Chondrocyte (in vitro differentiated cells): ENCODE data around the gene FOXP1. TPM values are rescaled to one million over a fixed set of nuclear protein-coding genes. Genes with fewer than 3 reads are reported as not detected.

Experiments used
- DNase-seq: peaks from one replicate; pipeline ENCODE4 v3.0.0; 2021; ENCODE audit warnings: mixed read lengths, low spot score
- H3K27ac Mint-ChIP-seq: one replicate; pipeline ENCODE4 v1.8.0; 2021; ENCODE audit warnings: mild to moderate bottlenecking, moderate library complexity, mixed read lengths; ENCODE audit not compliant: unreplicated experiment
- H3K27me3 Mint-ChIP-seq: 2 replicates; pipeline ENCODE4 v1.8.0; 2021; ENCODE audit warnings: low read depth, mixed read lengths
- H3K36me3 Mint-ChIP-seq: 2 replicates; pipeline ENCODE4 v1.8.0; 2021; ENCODE audit warnings: low read depth, mixed read lengths
- H3K4me1 Mint-ChIP-seq: 2 replicates; pipeline ENCODE4 v1.8.0; 2021; ENCODE audit warnings: low read depth, mild to moderate bottlenecking, mixed read lengths
- H3K4me3 Mint-ChIP-seq: one replicate; pipeline ENCODE4 v1.8.0; 2021; ENCODE audit warnings: mild to moderate bottlenecking, moderate library complexity, mixed read lengths; ENCODE audit not compliant: unreplicated experiment
- H3K9me3 Mint-ChIP-seq: 2 replicates; pipeline ENCODE4 v1.8.0; 2021; ENCODE audit warnings: low read depth, mixed read lengths
- total RNA-seq: library from RNA; stranded (reverse); gene quantifications from 3 replicates; pipeline ENCODE4 v1.2.1, GENCODE V29; 2021
- TF ChIP-seq, protein P1 (sequence below): fragments of 200-600 bp; sonication (generic); IDR thresholded peaks from 2 replicates; pipeline ENCODE4 v1.5.0; 2021; ENCODE audit warnings: antibody characterized with exemption, mild to moderate bottlenecking, moderate library complexity

The FOXP1 gene
- total RNA-seq, 1 donor from 2014 or later = 206 TPM

DNA sequence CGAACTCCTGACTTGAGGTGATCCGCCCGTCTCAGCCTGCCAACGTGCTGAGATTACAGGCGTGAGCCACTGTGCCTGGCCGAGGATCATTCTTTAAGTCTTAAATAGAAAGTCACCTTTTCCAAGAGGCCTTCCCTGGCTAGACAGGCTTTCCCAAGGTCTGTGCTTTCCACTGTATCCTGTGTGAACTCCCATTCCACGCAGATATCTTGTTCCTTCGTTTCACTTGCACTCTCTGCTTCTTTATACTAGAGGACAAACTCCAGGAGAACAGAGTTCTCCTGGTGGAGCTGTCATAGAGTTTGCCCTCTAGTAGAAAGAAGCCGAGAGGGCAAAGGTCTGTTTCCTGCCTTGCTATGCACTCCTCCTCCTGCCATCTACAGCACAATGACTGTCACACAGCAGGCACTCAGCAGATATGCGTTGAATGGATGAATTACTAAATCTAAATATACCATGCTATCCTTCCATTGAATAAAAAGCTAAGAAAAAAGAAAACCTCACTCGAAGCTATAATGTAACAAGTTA, 211.2 kb downstream of the FOXP1 start:
- Mint-ChIP-seq H3K27ac (no peak overlapping the region), H3K9me3 (no peaks in the 10 kb centered on the region)

DNA sequence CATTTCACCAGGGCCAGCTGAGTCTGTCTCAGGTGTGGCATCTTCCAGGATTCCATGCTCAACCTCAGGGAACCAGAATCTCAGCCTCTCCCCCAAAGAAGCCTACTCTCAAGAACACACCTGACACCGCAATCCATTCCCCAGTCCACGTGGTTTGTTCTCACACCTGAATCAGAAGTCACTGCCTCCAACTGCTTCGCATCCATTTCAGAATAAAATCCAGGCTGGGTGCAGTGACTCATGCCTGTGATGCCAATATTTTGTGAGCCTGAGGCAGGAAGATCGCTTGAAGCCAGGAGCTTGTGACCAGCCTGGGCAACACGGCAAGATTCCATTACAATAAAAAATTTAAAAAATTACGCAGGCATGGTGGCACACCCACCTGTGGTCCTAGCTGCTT, 212.2 kb downstream of the FOXP1 start:
- Mint-ChIP-seq H3K4me1 (peaks cover 57% of the 10 kb centered on the region), H3K9me3 (no peaks in the 10 kb centered on the region), H3K36me3 (peaks cover 2% of the 10 kb centered on the region), H3K27ac (peak overlapping the region; percentile 64), H3K27me3 (no peaks in the 10 kb centered on the region), H3K4me3 (no peak overlapping the region)
- no peak for DNase-seq
- TF ChIP-seq, protein P1, sequence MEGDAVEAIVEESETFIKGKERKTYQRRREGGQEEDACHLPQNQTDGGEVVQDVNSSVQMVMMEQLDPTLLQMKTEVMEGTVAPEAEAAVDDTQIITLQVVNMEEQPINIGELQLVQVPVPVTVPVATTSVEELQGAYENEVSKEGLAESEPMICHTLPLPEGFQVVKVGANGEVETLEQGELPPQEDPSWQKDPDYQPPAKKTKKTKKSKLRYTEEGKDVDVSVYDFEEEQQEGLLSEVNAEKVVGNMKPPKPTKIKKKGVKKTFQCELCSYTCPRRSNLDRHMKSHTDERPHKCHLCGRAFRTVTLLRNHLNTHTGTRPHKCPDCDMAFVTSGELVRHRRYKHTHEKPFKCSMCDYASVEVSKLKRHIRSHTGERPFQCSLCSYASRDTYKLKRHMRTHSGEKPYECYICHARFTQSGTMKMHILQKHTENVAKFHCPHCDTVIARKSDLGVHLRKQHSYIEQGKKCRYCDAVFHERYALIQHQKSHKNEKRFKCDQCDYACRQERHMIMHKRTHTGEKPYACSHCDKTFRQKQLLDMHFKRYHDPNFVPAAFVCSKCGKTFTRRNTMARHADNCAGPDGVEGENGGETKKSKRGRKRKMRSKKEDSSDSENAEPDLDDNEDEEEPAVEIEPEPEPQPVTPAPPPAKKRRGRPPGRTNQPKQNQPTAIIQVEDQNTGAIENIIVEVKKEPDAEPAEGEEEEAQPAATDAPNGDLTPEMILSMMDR = no peak

More for the DNA sequence above, 211.2 kb downstream of the FOXP1 start:
- no peak for DNase-seq
- Mint-ChIP-seq H3K27me3 (no peaks in the 10 kb centered on the region), H3K4me1 (peaks cover 52% of the 10 kb centered on the region), H3K4me3 (no peak overlapping the region), H3K36me3 (no peaks in the 10 kb centered on the region)
- TF ChIP-seq, protein P1 = no peak

DNA sequence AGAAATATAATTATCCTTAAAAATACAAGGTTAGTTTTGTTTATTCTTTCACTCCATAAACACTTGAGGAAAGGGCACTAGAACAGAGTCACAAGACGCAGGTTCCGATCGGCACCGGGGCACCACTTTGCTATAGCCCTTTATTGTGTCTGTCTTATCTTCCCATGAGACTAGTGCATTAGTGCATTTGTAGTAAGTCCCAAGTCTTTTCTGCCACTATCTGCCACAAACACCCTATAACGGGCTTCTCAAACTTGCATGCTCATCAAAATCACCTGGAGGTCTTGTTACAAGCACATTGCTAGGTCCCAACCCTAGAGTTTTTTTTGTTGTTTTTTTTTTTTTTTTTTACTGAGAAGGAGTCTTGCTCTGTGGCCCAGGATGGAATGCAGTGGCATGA, 213.1 kb downstream of the FOXP1 start:
- H3K4me1 Mint-ChIP-seq = peaks cover 56% of the 10 kb centered on the region
- no peak overlapping the region for H3K4me3 Mint-ChIP-seq
- H3K27ac Mint-ChIP-seq = peak overlapping the region; percentile 64
- no peaks in the 10 kb centered on the region for H3K27me3 Mint-ChIP-seq
- H3K9me3 Mint-ChIP-seq = no peaks in the 10 kb centered on the region
- DNase-seq = no peak
- H3K36me3 Mint-ChIP-seq = peaks cover 2% of the 10 kb centered on the region
- TF ChIP-seq, protein P1 = no peak

- Mint-ChIP-seq H3K27ac (peak overlapping the region; percentile 11), H3K4me3 (no peak overlapping the region), H3K27me3 (no peaks in the 10 kb centered on the region), H3K4me1 (peaks cover 53% of the 10 kb centered on the region), H3K9me3 (no peaks in the 10 kb centered on the region), H3K36me3 (peaks cover 2% of the 10 kb centered on the region)
- no peak for DNase-seq
- TF ChIP-seq, protein P1 = no peak
Measured at GRCh38 chr3:71369701-71370391, 213.7 kb downstream of the FOXP1 start.

DNA sequence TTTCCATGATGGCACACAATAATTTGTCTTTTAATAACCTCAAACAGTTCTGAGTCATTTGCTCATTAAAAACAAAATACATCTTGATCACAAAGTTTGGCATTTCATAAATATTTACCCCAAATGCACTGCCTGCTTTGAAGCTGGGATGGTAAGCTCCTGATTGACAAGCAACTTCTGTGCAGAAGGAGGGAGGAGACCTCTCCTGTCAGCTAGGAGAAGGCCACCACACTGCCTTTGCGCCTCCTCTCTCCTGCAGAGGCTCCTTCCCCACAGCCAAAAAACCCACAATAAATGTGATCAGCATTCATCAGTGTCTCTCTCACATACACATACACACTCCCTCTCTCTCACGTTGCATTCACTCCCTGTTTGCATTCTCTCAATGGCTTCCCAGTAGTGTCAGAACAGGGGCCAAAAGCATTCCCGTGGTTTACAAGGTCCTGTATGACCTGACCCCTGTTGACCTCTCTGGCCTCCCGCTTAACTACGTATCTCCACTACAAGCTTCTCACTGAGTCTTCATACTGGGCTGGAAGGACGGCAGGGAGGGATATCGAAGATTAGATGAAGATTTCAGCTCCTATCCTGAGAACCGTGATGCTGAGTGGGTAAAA, 216.4 kb downstream of the FOXP1 start:
- no peaks in the 10 kb centered on the region for H3K9me3 Mint-ChIP-seq
- no peaks in the 10 kb centered on the region for H3K27me3 Mint-ChIP-seq
- no peak overlapping the region for H3K27ac Mint-ChIP-seq
- TF ChIP-seq, protein P1 = no peak
- peaks cover 54% of the 10 kb centered on the region for H3K4me1 Mint-ChIP-seq
- no peak overlapping the region for H3K4me3 Mint-ChIP-seq
- H3K36me3 Mint-ChIP-seq = peaks cover 2% of the 10 kb centered on the region
- no peak for DNase-seq
